Stomach (tissue), 4 donors: ENCODE results near the gene MTHFR.

Experiments used
- CTCF ChIP-seq, 7 experiments: fragments of 450-650 bp in 4 of 7; fragments of 200-600 bp in 3 of 7; sonication (generic) in 3 of 7; IDR thresholded peaks; one replicate each; pipeline ENCODE4 v1.5.1; 2016 to 2019; ENCODE audit warnings: antibody characterized with exemption in 7 of 7, control low read depth in 2 of 7, mild to moderate bottlenecking in 1 of 7
- EP300 ChIP-seq: sonication (generic); formaldehyde crosslinking; IDR thresholded peaks from one replicate; pipeline ENCODE4 v1.6.1; 2017; ENCODE audit warnings: antibody characterized with exemption
- POLR2A ChIP-seq, 4 donors: fragments of 450-650 bp; IDR thresholded peaks; one replicate each; pipeline ENCODE4 v1.6.1; 2016; ENCODE audit warnings: antibody characterized with exemption in 4 of 4, control low read depth in 2 of 4, mild to moderate bottlenecking in 1 of 4, moderate library complexity in 1 of 4
- POLR2AphosphoS5 ChIP-seq, 3 donors: sonication (generic); formaldehyde crosslinking; IDR thresholded peaks; one replicate each; pipeline ENCODE4 v1.6.1; 2016; ENCODE audit warnings: antibody characterized with exemption in 3 of 3

- TF ChIP-seq CTCF (IDR thresholded peaks at IDR 0.05), result no peak
- no peak for TF ChIP-seq POLR2AphosphoS5 (IDR thresholded peaks at IDR 0.05)
- TF ChIP-seq POLR2A (IDR thresholded peaks at IDR 0.05), result no peak
- no peak for TF ChIP-seq EP300
Observed at GRCh38 chr1:11748294-11749202, 57.2 kb downstream of the MTHFR start.
